Gastrocnemius medialis (tissue), 4 donors: ENCODE measurements around the gene PRC1.

Experiments used
- CTCF ChIP-seq, 5 experiments: fragments of 450-650 bp in 3 of 5; fragments of 200-600 bp in 2 of 5; sonication (generic) in 2 of 5; IDR thresholded peaks in 4 of 5; conservative IDR thresholded peaks in 1 of 5; 1 replicate in 4 of 5; 2 replicates in 1 of 5; pipeline ENCODE4 v1.5.1; 2016 to 2019; ENCODE audit warnings: antibody characterized with exemption in 5 of 5, mild to moderate bottlenecking in 3 of 5, moderate library complexity in 3 of 5
- POLR2A ChIP-seq, 2 donors: fragments of 450-650 bp; IDR thresholded peaks; one replicate each; pipeline ENCODE4 v1.6.1; 2017; ENCODE audit warnings: antibody characterized with exemption in 2 of 2, mild to moderate bottlenecking in 2 of 2, moderate library complexity in 2 of 2

DNA sequence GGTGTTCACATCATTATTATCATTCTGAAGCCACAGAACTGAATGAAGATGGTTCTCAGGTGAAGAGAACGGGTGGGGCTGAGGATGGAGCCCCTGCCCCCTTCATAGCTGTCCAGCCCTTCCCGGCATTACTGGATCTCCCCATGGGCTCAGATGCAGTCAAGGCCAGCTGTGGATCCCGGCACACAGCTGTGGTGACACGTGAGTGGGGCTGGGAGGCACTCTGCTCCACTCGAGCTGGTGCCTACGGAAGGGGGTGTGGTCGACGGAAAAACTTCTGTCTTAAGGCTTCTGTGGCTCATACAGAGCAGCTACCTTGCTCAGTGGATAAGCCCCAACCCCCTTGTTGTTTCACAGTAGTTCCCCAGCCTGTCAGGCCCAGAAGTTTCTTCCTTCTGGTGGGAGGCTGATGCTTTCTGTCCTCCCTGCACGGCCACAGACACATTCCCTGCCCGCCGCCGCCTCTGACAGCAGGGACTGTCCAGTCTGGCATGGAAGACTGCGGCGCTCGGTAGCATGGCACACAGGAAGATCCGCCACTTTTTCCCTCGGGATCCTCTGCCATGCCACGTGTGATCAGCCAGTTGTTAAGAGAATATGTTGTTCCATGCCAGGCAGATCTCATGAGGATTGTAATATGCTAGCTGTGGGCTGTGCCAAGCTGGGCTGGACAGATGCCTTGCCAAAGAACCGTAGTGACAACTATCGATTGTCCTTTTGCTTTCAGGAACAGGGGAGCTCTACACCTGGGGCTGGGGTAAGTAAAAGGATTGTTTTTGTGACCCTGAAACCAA, 33.8 kb downstream of the PRC1 start:
- TF ChIP-seq CTCF (IDR thresholded peaks at IDR 0.05 in 4 of 5, conservative IDR thresholded peaks at IDR 0.05 in 1 of 5) (no peak), POLR2A (IDR thresholded peaks at IDR 0.05) (no peak)
